IgD-negative memory B cell (primary cell): ENCODE data around the gene NR6A1. TPM values are rescaled to one million over a fixed set of nuclear protein-coding genes. Genes with fewer than 3 reads are reported as not detected.

Experiments used
- H3K27ac Mint-ChIP-seq, 3 donors: one replicate each; pipeline ENCODE4 v1.8.0; 2020 to 2022; ENCODE audit warnings: mild to moderate bottlenecking in 3 of 3, mixed read lengths in 3 of 3, moderate library complexity in 1 of 3
- H3K27me3 Mint-ChIP-seq: one replicate; pipeline ENCODE4 v1.8.0; 2021; ENCODE audit warnings: mixed read lengths
- H3K36me3 Mint-ChIP-seq: one replicate; pipeline ENCODE4 v1.8.0; 2020; ENCODE audit warnings: mild to moderate bottlenecking, mixed read lengths
- H3K4me1 Mint-ChIP-seq, 3 donors: one replicate each; pipeline ENCODE4 v1.8.0; 2020 to 2022; ENCODE audit warnings: mixed read lengths in 3 of 3, mild to moderate bottlenecking in 1 of 3
- H3K4me3 Mint-ChIP-seq, 4 donors: one replicate each; pipeline ENCODE4 v1.8.0; 2020 to 2022; ENCODE audit warnings: mild to moderate bottlenecking in 4 of 4, mixed read lengths in 4 of 4, moderate library complexity in 3 of 4
- H3K9me3 Mint-ChIP-seq, 3 donors: one replicate each; pipeline ENCODE4 v1.8.0; 2020 to 2021; ENCODE audit warnings: mixed read lengths in 3 of 3, mild to moderate bottlenecking in 1 of 3
- polyA plus RNA-seq: library from polyadenylated mRNA; unstranded; fragments of 300-500 nt; fragmentation: Illumina TruSeq; gene quantifications from one replicate; pipeline ENCODE4 v1.2.3, GENCODE V29; 2021

NR6A1 gene
- polyA plus RNA-seq, 1 donor from 2014 or later: 0.03 TPM

DNA sequence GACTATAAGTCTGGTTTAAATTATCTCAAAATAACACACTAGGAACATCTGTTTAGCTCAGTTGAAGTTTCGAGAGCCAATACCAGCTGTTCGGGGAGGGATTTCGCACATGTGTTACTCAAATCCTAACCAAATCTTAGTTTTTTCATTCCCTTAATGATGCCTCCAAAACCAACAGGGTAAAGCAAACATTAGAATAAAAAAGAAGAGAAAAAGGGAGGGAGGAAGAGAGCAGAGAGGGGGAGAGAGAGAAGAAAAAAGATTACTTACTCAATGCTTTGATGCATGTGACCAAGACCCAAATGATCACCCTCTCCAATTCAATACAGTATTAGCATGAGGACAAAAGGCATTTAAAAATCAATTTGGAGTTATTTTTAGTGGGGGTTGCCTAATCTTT lies 177.9 kb downstream of the NR6A1 start:
- Mint-ChIP-seq H3K4me3 (no peak overlapping the region), H3K36me3 (no peaks in the 10 kb centered on the region), H3K9me3 (no peaks in the 10 kb centered on the region), H3K4me1 (no peaks in the 10 kb centered on the region), H3K27me3 (peaks cover 2% of the 10 kb centered on the region), H3K27ac (peak overlapping the region in 1 of 3 donors; percentile 4)

DNA sequence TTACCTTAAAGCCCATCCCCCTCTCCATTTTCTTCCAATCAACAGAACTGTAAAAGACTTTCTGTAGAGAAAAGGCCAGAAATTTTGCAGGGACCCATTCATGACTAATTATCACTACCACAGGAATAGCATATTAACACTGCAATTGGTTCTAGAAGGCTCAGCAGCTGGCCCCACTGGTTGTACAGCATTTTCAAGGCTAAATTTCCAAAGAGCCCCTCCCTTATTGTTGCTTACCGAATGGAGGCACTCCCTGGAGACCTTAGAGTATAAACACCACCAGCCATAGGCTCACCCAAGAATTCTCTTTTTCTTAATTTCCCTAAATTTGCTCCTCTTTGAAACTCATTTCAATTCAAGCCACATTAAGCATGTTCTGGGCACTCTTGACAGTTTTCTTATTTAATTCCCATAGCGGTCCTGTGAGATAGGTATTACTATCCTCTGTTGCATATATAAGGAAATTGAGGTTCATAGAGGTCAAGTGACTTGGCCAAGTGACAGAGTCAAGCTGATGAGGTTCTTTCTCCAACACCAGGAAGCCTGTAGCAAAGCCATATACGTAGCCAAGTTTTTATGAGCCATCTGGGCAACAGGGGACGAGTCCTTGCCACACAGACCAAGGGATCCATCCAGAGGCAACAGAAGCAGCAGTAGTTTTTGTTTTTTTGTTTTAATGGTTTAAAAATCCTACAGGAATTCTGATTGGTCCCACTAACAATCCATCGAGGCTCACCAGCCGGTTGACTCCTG lies 180.0 kb downstream of the NR6A1 start:
- H3K4me3 Mint-ChIP-seq: no peak overlapping the region
- H3K36me3 Mint-ChIP-seq: no peaks in the 10 kb centered on the region

DNA sequence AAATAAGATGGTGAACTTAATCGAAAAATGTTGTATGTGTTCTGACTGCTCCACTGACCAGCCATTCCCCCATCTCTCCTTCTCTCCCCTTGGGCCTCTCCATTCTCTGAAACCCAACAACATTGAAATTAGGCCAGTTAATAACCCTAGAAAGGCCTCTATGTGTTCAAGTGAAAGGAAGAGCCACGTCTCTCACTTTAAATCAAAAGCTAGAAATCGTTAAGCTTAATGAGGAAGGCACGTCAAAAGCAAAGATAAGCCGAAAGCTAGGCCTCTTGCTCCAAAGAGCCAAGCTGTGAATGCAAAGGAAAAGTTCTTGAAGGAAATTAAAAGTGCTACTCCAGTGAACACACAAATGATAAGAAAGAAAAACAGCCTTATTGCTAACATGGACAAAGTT lies 186.5 kb downstream of the NR6A1 start:
- Mint-ChIP-seq H3K4me1 (peaks cover 0 to 1% (median 0%) of the 10 kb centered on the region in 3 donors), H3K9me3 (peaks cover 0 to 2% (median 0%) of the 10 kb centered on the region in 3 donors), H3K27me3 (no peaks in the 10 kb centered on the region), H3K27ac (no peak overlapping the region), H3K4me3 (no peak overlapping the region), H3K36me3 (no peaks in the 10 kb centered on the region)

More for the DNA sequence above, 180.0 kb downstream of the NR6A1 start:
- Mint-ChIP-seq H3K4me1 (peaks cover 0 to 1% (median 0%) of the 10 kb centered on the region in 3 donors), H3K27ac (no peak overlapping the region), H3K9me3 (no peaks in the 10 kb centered on the region), H3K27me3 (peaks cover 2% of the 10 kb centered on the region)

DNA sequence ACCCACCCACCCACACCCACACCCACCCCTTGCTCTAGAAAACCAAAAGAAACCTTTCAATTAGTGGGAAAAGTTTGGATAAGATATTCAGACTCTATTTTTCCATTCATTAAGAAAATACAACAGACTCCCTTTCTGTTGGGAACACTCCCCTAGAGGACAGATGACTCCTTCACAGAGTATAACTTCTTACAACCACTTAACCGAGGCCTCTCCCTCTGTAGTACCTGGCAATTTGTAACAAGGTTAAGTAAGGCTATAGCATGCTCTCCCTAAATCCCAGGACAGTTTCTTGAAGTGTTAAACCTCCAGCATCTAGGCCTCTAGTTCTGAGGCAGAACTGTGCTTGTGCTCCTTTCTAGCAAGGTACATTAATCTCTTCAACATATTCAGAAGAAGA lies 188.0 kb downstream of the NR6A1 start:
- Mint-ChIP-seq H3K4me3 (no peak overlapping the region), H3K9me3 (peaks cover 0 to 2% (median 0%) of the 10 kb centered on the region in 3 donors), H3K4me1 (peaks cover 0 to 1% (median 0%) of the 10 kb centered on the region in 3 donors), H3K27me3 (no peaks in the 10 kb centered on the region), H3K27ac (no peak overlapping the region), H3K36me3 (no peaks in the 10 kb centered on the region)

DNA sequence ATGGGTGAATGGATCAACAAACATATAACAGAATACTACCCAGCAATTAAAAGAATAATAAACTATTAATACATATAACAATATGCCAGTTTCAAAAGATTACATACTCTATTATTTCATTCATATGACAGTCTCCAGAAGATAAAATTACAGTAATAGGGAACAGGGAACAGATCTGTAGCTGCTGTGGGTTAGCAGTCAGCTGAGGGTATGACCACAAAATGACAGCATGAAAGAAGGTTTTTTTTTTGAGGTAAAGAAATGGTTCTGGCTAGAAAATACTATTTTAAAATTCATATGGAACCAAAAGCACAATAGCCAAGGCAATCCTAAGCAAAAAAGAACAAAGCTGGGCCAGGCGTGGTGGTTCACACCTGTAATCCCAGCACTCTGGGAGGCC lies 190.9 kb downstream of the NR6A1 start:
- no peak overlapping the region for H3K27ac Mint-ChIP-seq
- H3K9me3 Mint-ChIP-seq: peaks cover 0 to 2% (median 0%) of the 10 kb centered on the region in 3 donors
- no peaks in the 10 kb centered on the region for H3K27me3 Mint-ChIP-seq
- no peaks in the 10 kb centered on the region for H3K36me3 Mint-ChIP-seq
- H3K4me3 Mint-ChIP-seq: no peak overlapping the region
- H3K4me1 Mint-ChIP-seq: no peaks in the 10 kb centered on the region

DNA sequence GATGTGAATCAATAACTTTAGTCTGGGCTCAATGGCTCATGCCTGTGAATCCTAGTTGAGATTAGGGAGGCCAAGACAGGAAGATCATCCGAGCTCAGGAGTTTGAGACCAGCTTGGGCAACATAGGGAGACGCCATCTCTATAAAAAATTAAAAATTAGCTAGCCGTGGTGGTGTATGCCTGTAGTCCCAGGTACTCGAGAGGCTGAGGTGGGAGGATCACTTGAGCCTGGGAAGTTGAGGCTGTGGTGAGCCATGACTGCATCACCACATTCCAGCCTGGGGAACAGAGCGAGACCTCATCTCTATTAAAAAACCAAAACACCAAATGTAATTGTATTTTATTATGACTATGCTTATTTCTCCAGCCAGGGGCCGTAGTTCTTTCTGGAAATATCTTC lies 194.4 kb downstream of the NR6A1 start:
- Mint-ChIP-seq H3K36me3 (no peaks in the 10 kb centered on the region), H3K4me1 (peaks cover 0 to 6% (median 0%) of the 10 kb centered on the region in 3 donors), H3K27ac (no peak overlapping the region), H3K9me3 (no peaks in the 10 kb centered on the region), H3K27me3 (peaks cover 1% of the 10 kb centered on the region), H3K4me3 (no peak overlapping the region)

DNA sequence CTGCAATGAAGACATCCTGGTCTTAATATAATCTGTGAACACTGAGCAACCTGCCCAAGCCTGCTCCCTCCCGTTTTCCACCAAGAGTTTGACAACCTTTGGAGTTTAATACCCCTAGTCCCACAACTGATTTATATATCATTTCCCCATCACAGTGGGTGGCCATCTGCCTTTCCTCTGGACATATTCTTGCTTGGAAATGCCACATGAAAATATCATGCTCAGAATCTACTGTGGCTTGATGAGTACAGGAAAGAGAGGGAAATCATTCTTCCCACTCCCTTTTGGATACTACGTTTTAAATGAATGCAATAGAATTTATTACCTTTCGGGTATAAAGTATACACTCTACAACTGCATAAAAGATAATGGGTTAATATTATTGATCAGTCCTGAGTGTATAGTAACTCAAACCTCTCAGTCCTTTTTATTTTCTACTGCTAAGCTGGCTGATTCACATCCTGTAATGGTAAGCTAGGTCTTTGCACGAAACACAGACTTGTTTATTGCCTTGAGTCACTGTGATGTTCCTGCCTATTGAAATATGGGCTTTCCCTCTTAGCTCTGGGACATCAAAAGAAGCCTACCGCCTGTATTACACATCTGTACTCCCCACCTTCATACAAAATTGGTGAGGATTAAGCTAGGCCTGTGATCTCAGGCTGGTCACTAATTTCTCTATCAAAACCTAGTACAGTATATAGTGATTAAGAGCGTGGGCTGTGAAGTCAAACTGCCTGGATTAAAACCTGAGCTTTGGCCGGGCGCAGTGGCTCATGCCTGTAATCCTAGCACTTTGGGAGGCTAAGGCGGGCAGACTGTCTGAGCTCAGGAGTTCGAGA lies 196.4 kb downstream of the NR6A1 start:
- Mint-ChIP-seq H3K27ac (no peak overlapping the region), H3K36me3 (no peaks in the 10 kb centered on the region), H3K9me3 (no peaks in the 10 kb centered on the region), H3K4me1 (peaks cover 0 to 6% (median 0%) of the 10 kb centered on the region in 3 donors), H3K27me3 (peaks cover 2% of the 10 kb centered on the region), H3K4me3 (no peak overlapping the region)

DNA sequence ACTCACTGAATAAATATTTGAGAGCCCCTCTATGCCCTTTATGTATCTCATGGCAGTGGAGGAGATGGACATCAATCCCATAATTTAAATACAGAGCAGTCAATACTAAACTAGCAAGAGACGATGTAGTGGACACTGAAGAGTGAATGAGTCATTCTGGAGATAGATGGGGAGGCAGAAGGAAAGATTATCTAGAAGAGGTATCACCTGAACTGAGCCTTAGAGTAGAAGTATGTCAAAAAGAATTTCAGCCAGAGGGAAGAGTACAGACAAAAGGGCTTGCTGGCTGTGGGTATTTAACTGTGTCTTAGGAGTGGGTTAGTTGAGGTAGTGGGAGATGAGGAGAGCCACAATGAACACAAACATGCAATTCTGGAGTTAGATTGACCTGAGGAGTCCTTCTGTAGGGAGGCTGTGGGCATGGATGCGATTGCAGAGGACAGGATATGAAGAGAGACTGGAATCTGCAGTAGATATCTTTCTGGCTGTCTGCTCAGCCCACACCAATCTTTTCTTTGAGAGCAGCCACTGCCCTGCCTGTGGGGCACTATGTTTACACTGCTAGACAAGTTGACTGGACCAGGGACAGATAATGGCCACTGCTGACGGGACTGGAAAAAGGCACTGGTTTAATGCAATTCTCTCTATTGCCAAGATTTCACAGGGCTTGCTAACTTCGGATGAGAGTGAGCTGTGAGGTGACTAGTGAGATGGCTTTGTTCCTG lies 200.0 kb downstream of the NR6A1 start:
- Mint-ChIP-seq H3K36me3 (no peaks in the 10 kb centered on the region), H3K27ac (peak overlapping the region in 1 of 3 donors; percentile 13), H3K4me1 (peaks cover 0 to 6% (median 0%) of the 10 kb centered on the region in 3 donors), H3K9me3 (no peaks in the 10 kb centered on the region), H3K4me3 (no peak overlapping the region), H3K27me3 (peaks cover 2% of the 10 kb centered on the region)

DNA sequence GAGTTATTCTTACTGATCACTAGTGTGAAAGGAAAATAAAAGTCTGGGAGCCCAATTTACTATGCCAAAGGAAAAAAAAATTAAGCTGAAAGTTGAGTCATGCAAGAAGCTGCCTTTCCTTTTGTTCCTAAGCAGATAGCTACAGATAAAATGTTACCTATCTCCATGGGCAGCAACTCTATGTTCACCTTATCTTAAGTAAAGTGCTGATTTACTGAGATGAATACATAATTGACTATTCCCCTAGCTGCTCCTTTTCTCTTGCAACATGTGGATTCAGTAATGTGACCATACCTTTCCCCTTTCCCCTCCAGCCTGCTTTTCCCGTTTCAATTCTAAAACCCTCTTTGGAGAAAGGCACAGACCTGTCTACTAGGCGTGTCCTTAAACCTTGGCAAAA lies 201.2 kb downstream of the NR6A1 start:
- Mint-ChIP-seq H3K4me1 (peaks cover 0 to 6% (median 0%) of the 10 kb centered on the region in 3 donors), H3K27ac (no peak overlapping the region), H3K9me3 (no peaks in the 10 kb centered on the region), H3K4me3 (no peak overlapping the region), H3K27me3 (peaks cover 2% of the 10 kb centered on the region), H3K36me3 (no peaks in the 10 kb centered on the region)

DNA sequence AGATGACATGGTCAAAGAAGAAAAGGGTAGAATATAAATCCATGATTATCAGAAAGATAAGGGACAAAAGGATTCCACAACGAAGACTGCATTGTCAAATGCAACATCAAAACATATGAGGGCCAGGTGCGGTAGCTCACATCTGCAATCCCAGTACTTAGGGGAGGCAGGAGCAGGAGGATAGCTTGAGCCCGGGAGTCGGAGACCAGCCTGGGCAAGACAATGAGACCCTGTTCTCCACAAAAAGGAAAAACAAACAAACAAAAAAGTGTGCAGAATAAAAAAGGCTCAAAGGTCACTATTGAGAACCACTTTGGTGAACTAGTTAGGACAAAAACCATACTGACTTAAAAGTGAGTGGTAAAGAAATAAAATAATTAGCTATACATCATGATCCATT lies 203.7 kb downstream of the NR6A1 start:
- no peak overlapping the region for H3K27ac Mint-ChIP-seq
- no peaks in the 10 kb centered on the region for H3K36me3 Mint-ChIP-seq
- H3K9me3 Mint-ChIP-seq: no peaks in the 10 kb centered on the region
- peaks cover 2% of the 10 kb centered on the region for H3K27me3 Mint-ChIP-seq
- no peaks in the 10 kb centered on the region for H3K4me1 Mint-ChIP-seq
- no peak overlapping the region for H3K4me3 Mint-ChIP-seq

DNA sequence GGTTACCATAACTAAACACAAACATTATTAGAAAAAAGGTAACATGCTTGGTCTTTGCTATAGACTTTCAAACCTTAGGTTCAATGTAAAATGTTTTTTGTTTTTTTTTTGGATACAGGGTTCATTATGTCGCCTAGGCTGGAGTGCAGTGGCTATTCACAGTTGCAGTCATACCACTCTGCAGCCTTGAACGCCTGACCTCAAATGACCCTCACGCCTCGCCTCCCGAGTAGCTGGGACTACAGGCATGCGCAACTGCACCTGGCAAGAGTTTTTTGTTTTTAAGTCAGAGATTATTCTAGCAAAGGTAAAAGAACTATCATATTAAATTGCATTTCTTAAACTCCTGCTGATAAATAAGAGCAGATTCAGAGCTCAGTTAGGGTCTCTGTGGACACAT lies 208.8 kb downstream of the NR6A1 start:
- Mint-ChIP-seq H3K9me3 (no peaks in the 10 kb centered on the region), H3K4me1 (no peaks in the 10 kb centered on the region), H3K36me3 (peaks cover 1% of the 10 kb centered on the region), H3K27me3 (no peaks in the 10 kb centered on the region), H3K4me3 (no peak overlapping the region), H3K27ac (no peak overlapping the region)

DNA sequence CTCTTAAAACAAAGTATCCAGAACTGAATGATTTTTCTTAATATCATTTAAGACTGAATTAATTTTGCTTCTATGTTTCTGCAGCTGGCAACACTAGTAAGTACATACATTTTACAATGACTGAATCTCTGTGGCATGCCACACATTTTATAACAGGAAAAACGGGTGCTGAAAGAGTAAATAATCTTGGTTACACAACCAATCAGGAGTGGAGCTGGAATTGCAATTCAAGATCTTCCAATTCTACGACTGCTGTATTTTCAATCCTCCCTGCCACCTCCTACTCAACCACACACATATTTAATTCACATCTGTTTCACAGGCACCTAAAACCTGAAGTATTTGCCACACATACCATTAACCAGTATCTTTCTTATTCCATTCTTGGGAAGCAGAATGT lies 211.2 kb downstream of the NR6A1 start:
- Mint-ChIP-seq H3K36me3 (peaks cover 1% of the 10 kb centered on the region), H3K4me3 (no peak overlapping the region), H3K27me3 (no peaks in the 10 kb centered on the region), H3K4me1 (no peaks in the 10 kb centered on the region), H3K9me3 (no peaks in the 10 kb centered on the region), H3K27ac (no peak overlapping the region)

DNA sequence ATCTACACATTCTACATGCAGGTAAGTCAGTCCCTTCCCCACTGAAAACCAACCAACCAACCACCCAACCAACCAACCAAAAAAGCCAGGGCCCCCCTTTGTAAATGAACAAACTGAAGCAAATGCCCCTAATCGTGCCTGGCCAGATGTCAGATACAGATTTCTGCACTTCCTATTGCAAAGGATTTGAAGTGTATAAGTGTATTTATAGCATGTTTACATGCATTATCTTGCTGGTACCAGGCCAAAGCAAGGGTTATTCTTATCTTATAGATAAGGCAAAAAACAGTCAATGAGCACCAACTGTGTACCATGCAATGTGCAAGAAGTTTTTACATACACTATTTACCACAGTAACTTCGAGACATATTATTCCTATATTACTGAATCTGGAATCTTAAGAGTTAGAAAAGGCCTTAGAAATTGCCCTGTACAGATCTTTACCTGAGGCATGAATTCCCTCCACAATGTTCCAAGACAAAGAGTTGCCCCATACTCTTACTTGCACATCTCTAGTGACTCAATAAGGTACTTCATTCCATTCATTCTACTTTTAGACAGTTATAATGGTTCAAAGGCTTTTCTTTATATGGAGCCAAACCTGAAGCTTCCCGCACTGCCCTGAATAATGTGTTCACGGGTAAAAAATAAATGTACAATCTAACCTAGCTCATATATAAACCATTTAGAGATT lies 212.2 kb downstream of the NR6A1 start:
- no peak overlapping the region for H3K4me3 Mint-ChIP-seq
- no peak overlapping the region for H3K27ac Mint-ChIP-seq
- no peaks in the 10 kb centered on the region for H3K4me1 Mint-ChIP-seq
- H3K9me3 Mint-ChIP-seq: no peaks in the 10 kb centered on the region
- H3K36me3 Mint-ChIP-seq: peaks cover 1% of the 10 kb centered on the region
- no peaks in the 10 kb centered on the region for H3K27me3 Mint-ChIP-seq

DNA sequence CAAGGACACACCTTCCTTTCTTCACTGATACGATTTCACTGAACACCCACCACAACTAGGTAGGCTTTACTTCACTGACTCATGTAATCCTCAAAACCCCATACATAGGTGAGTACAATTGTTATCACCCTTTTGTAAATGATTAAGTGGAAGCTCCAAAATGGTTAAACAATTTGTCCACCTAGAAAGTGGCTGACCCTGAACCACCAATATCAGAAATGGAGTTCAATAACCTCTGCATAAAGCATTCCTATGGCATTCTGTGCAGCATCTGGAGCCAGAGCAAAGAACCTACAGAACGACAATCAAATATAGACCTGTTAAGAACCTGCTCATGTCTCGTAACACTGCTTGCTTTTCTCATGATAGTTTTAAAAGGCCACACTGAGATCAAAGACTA lies 213.2 kb downstream of the NR6A1 start:
- Mint-ChIP-seq H3K27ac (no peak overlapping the region), H3K9me3 (no peaks in the 10 kb centered on the region), H3K27me3 (no peaks in the 10 kb centered on the region), H3K4me3 (no peak overlapping the region), H3K4me1 (no peaks in the 10 kb centered on the region), H3K36me3 (peaks cover 1% of the 10 kb centered on the region)

DNA sequence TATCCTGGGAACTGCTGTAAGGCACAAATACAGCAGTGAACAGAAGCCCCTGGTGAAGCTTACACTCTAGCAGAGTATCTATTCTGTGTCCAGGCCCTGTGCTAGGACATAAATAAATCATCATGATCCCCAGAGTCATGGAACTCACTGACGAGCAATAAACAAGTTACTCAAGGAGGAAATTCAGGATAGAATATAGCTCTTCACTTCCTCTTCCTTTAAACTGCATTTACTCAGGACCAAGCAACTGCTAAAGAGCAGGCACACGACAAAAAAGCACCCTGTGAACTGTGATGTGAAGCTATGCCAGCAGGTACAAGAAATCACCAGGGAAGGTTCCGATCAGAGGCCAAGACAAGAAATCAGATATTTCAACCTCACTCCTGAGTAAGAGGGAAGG lies 216.1 kb downstream of the NR6A1 start:
- H3K36me3 Mint-ChIP-seq: no peaks in the 10 kb centered on the region
- no peak overlapping the region for H3K4me3 Mint-ChIP-seq
- no peaks in the 10 kb centered on the region for H3K27me3 Mint-ChIP-seq
- no peak overlapping the region for H3K27ac Mint-ChIP-seq
- H3K4me1 Mint-ChIP-seq: no peaks in the 10 kb centered on the region
- no peaks in the 10 kb centered on the region for H3K9me3 Mint-ChIP-seq
